ENCODE results near the gene KCNIP1. TPM values are rescaled to one million over a fixed set of nuclear protein-coding genes. Genes with fewer than 3 reads are reported as not detected.

KCNIP1 gene
- total and polyA plus RNA-seq, 9 of the 15 experiments (the other 6 are each of a cell fraction or from before 2014, with no cell fraction given): not detected

- no peak for TF ChIP-seq ZNF212 (CRISPR knock-in tag; IDR thresholded peaks at IDR 0.05)
- TF ChIP-seq ATF2 (CRISPR knock-in tag; IDR thresholded peaks at IDR 0.05): no peak
- no peak for TF ChIP-seq FOXM1 (IDR thresholded peaks at IDR 0.05; ENCODE audit: low read depth)
- TF ChIP-seq FOXM1 (CRISPR knock-in tag; IDR thresholded peaks at IDR 0.05; ENCODE audit: low read depth): no peak
Observed at GRCh38 chr5:170517411-170517810, 13.6 kb downstream of the KCNIP1 start (continued).

- no peak for FAIRE-seq
- no peak overlapping the region for H3K4me3 ChIP-seq
Observed at GRCh38 chr5:170518277-170518676, 14.5 kb downstream of the KCNIP1 start.

More at GRCh38 chr5:170518277-170518676, 14.5 kb downstream of the KCNIP1 start:
- Histone ChIP-seq H3K79me2 (ENCODE audit: control insufficient read depth, insufficient read depth, low read length) (no peaks in the 10 kb centered on the region), H3K9me3 (replicated peaks; ENCODE audit: control insufficient read depth, insufficient read depth, low read depth, low read length) (no peaks in the 10 kb centered on the region), H3K27ac (ENCODE audit: extremely low read depth, low read depth, low read length) (no peak overlapping the region), H3K9ac (ENCODE audit: insufficient read depth in 1 of 2, low read depth in 2 of 2, low read length in 2 of 2) (no peak overlapping the region), H3K9me1 (ENCODE audit: control insufficient read depth, insufficient read depth, low read length) (no peaks in the 10 kb centered on the region), H3K4me1 (replicated peaks in 1 of 2; ENCODE audit: control insufficient read depth in 2 of 2, insufficient read depth in 2 of 2, low read length in 2 of 2) (no peaks in the 10 kb centered on the region), H3K36me3 (ENCODE audit: control insufficient read depth, insufficient read depth, low read length) (no peaks in the 10 kb centered on the region), H4K20me1 (replicated peaks; ENCODE audit: control insufficient read depth, insufficient read depth, low read length) (no peaks in the 10 kb centered on the region), H2AFZ (ENCODE audit: low read depth, low read length) (no peak overlapping the region), H3K4me2 (ENCODE audit: insufficient read depth, low read length) (no peak overlapping the region), H3K27me3 (ENCODE audit: control insufficient read depth in 2 of 2, insufficient read depth in 2 of 2, low read length in 2 of 2) (peaks cover 0 to 13% of the 10 kb centered on the region in 2 experiments; a peak in 2 of 5 replicates)
- POLR2A ChIA-PET: no interaction called here
- CTCF ChIA-PET (ENCODE audit: low intra/inter-chr PET ratio): no interaction called here
- BruUV-seq (replicated peaks): no TSS peak
- TF ChIP-seq CBFA2T2 (conservative IDR thresholded peaks at IDR 0.05) (no peak), ZNF707 (CRISPR knock-in tag; conservative IDR thresholded peaks at IDR 0.05) (no peak), NFRKB (IDR thresholded peaks at IDR 0.05; ENCODE audit: low read depth) (no peak), TBP (optimal IDR thresholded peaks at IDR 0.05; ENCODE audit: low read depth, low read length) (no peak), ELF1 (tag; IDR thresholded peaks at IDR 0.05) (no peak), ZNF277 (CRISPR knock-in tag; IDR thresholded peaks at IDR 0.05; ENCODE audit: borderline replicate concordance) (no peak)
- TF ChIP-seq, protein P1, sequence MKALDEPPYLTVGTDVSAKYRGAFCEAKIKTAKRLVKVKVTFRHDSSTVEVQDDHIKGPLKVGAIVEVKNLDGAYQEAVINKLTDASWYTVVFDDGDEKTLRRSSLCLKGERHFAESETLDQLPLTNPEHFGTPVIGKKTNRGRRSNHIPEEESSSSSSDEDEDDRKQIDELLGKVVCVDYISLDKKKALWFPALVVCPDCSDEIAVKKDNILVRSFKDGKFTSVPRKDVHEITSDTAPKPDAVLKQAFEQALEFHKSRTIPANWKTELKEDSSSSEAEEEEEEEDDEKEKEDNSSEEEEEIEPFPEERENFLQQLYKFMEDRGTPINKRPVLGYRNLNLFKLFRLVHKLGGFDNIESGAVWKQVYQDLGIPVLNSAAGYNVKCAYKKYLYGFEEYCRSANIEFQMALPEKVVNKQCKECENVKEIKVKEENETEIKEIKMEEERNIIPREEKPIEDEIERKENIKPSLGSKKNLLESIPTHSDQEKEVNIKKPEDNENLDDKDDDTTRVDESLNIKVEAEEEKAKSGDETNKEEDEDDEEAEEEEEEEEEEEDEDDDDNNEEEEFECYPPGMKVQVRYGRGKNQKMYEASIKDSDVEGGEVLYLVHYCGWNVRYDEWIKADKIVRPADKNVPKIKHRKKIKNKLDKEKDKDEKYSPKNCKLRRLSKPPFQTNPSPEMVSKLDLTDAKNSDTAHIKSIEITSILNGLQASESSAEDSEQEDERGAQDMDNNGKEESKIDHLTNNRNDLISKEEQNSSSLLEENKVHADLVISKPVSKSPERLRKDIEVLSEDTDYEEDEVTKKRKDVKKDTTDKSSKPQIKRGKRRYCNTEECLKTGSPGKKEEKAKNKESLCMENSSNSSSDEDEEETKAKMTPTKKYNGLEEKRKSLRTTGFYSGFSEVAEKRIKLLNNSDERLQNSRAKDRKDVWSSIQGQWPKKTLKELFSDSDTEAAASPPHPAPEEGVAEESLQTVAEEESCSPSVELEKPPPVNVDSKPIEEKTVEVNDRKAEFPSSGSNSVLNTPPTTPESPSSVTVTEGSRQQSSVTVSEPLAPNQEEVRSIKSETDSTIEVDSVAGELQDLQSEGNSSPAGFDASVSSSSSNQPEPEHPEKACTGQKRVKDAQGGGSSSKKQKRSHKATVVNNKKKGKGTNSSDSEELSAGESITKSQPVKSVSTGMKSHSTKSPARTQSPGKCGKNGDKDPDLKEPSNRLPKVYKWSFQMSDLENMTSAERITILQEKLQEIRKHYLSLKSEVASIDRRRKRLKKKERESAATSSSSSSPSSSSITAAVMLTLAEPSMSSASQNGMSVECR (CRISPR knock-in tag; IDR thresholded peaks at IDR 0.05): no peak
- no peak for DNase-seq (ENCODE audit: extremely low read depth in 1 of 4, low spot score in 3 of 4)
- in situ Hi-C loops (cut with MboI): no loop called here
- no peak for ATAC-seq
- intact Hi-C loops (cut with micrococcal nuclease): no loop called here
- 4% methylated on average over 5 of the region's 5 CpGs for WGBS (ENCODE audit: insufficient coverage, low coverage, missing lambda C conversion rate)
